GM12891 (cell line): ENCODE results near the gene SYNDIG1.

Source experiments
- POLR2A ChIP-seq: IDR thresholded peaks from 2 replicates; pipeline ENCODE4 v1.6.1; 2011; ENCODE audit warnings: low read depth, low read length, control low read depth
- POLR2AphosphoS5 ChIP-seq: IDR thresholded peaks from 2 replicates; pipeline ENCODE4 v1.6.1; 2011; ENCODE audit warnings: low read depth, low read length, control low read depth
- TAF1 ChIP-seq: IDR thresholded peaks from 2 replicates; pipeline ENCODE4 v1.6.1; 2011; ENCODE audit warnings: low read depth, low read length, control low read depth

DNA sequence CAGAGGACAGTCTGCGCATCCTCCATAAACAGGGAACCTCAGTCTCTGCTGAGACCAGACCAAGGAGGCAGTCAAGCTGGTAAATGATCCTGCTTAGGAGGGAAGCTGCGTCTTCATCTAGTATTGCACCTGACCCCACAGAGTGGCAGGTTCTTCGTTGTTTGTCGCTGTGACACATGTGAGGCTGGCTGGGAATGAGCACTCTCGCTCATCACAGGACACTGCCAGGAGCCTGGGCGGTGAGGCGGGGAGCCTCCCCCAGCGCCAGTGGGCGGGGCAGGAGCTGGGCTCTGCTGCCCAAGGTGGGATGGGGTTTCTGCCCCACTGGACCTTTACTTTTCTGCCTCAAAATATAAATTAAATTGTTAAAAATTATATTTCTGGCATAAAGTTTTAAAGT lies 48.4 kb upstream of the SYNDIG1 start:
- TF ChIP-seq POLR2A = no peak
- no peak for TF ChIP-seq POLR2AphosphoS5
- TF ChIP-seq TAF1 = no peak
